Calu3 (cell line): ENCODE measurements around the gene TMEM169. TPM values are rescaled to one million over a fixed set of nuclear protein-coding genes. Genes with fewer than 3 reads are reported as not detected.

Experiments used
- BruUV-seq: library from RNA; stranded (reverse); fragments of 400-500 nt; replicated peaks from 2 replicates; lab custom pipeline; 2021; lab: Mats Ljungman, UMichigan
- CTCF ChIA-PET: fragments of 300-600 bp; sonication (Branson Sonifier 250); formaldehyde crosslinking; loops from one replicate; lab custom pipeline; 2022; ENCODE audit warnings: antibody characterized with exemption; lab: Charles Lee
- DNase-seq: peaks from one replicate; pipeline ENCODE4 v3.0.0; 2022
- H3K27ac Mint-ChIP-seq: one replicate; pipeline ENCODE4 v1.8.0; 2022; ENCODE audit warnings: mixed read lengths; ENCODE audit not compliant: unreplicated experiment
- H3K27me3 Mint-ChIP-seq: one replicate; pipeline ENCODE4 v1.8.0; 2022; ENCODE audit warnings: mixed read lengths; ENCODE audit not compliant: unreplicated experiment
- H3K36me3 Mint-ChIP-seq: one replicate; pipeline ENCODE4 v1.8.0; 2022; ENCODE audit warnings: mild to moderate bottlenecking, moderate library complexity, mixed read lengths; ENCODE audit not compliant: insufficient read depth, unreplicated experiment
- H3K4me1 Mint-ChIP-seq: one replicate; pipeline ENCODE4 v1.8.0; 2022; ENCODE audit warnings: mild to moderate bottlenecking, low read depth, mixed read lengths; ENCODE audit not compliant: unreplicated experiment
- H3K4me3 Mint-ChIP-seq: one replicate; pipeline ENCODE4 v1.8.0; 2022; ENCODE audit warnings: mild to moderate bottlenecking, low read depth, moderate library complexity, mixed read lengths; ENCODE audit not compliant: unreplicated experiment
- H3K9me3 Mint-ChIP-seq: one replicate; pipeline ENCODE4 v1.8.0; 2022; ENCODE audit warnings: low read depth, mixed read lengths; ENCODE audit not compliant: unreplicated experiment
- CTCF ChIP-seq: fragments of 200-600 bp; IDR thresholded peaks from one replicate; pipeline ENCODE4 v1.8.0; 2022; ENCODE audit warnings: antibody characterized with exemption; ENCODE audit not compliant: unreplicated experiment
- intact Hi-C: fragments of 100-400 bp; cut with micrococcal nuclease; formaldehyde crosslinking; loops from one replicate; pipeline ENCODE4 v1.10.0; 2022; ENCODE audit not compliant: unreplicated experiment
- total RNA-seq: library from RNA; stranded (reverse); gene quantifications from 2 replicates; pipeline ENCODE4 v1.2.3, GENCODE V29; 2022

TMEM169 gene
- total RNA-seq, 1 experiment from 2014 or later, result 9.0 TPM

GRCh38 chr2:216114382-216114713 lies 32.6 kb downstream of the TMEM169 start:
- H3K27me3 Mint-ChIP-seq, result no peaks in the 10 kb centered on the region
- CTCF ChIA-PET, result interaction anchor here (0.9 to 1.1 kb wide), 5 partner anchors 31 to 57 kb away, joined by 3 to 8 read pairs (median 4); partner anchors contain the start of genes PECR and TMEM169
- H3K4me3 Mint-ChIP-seq, result peak overlapping the region; percentile 84
- peaks cover 95% of the 10 kb centered on the region for H3K36me3 Mint-ChIP-seq
- intact Hi-C loops, result loop anchor here (2.0 kb wide), 2 partner anchors 34 to 58 kb away; partner anchors contain the start of genes PECR and TMEM169
- no peaks in the 10 kb centered on the region for H3K9me3 Mint-ChIP-seq
- peak overlapping the region; percentile 99 for H3K27ac Mint-ChIP-seq
- H3K4me1 Mint-ChIP-seq, result peaks cover 50% of the 10 kb centered on the region
- DNase-seq, result no peak
- no TSS peak for BruUV-seq
- no peak for TF ChIP-seq CTCF

GRCh38 chr2:216114714-216115531 lies 33.2 kb downstream of the TMEM169 start:
- BruUV-seq, result no TSS peak
- H3K4me1 Mint-ChIP-seq, result peaks cover 50% of the 10 kb centered on the region
- H3K4me3 Mint-ChIP-seq, result peak overlapping the region; percentile 84
- CTCF ChIA-PET, result interaction anchor here (0.9 to 1.1 kb wide), 5 partner anchors 32 to 58 kb away, joined by 3 to 8 read pairs (median 4); partner anchors contain the start of genes PECR and TMEM169
- intact Hi-C loops, result loop anchor here (2.0 kb wide), 2 partner anchors 34 to 58 kb away; partner anchors contain the start of genes PECR and TMEM169
- no peaks in the 10 kb centered on the region for H3K27me3 Mint-ChIP-seq
- peak overlapping the region; percentile 99 for H3K27ac Mint-ChIP-seq
- H3K9me3 Mint-ChIP-seq, result no peaks in the 10 kb centered on the region
- peak; percentile 87 for TF ChIP-seq CTCF
- peak; percentile 97 for DNase-seq
- H3K36me3 Mint-ChIP-seq, result peaks cover 94% of the 10 kb centered on the region

DNA sequence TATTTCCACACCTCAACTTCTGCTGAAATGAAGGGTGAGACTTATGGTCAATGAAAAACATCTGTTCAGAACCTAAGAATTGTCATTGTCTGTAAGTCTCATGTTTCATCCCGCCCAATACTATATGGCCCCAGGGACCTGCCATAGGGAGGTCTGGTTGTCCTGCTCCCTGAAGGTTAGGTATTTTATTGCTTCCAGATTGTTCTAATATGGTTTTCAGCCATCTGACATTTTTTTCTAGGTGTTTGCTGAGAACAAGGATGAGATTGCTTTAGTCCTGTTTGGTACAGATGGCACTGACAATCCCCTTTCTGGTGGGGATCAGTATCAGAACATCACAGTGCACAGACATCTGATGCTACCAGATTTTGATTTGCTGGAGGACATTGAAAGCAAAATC lies 34.7 kb downstream of the TMEM169 start:
- H3K27me3 Mint-ChIP-seq, result no peaks in the 10 kb centered on the region
- H3K36me3 Mint-ChIP-seq, result peaks cover 91% of the 10 kb centered on the region
- peaks cover 49% of the 10 kb centered on the region for H3K4me1 Mint-ChIP-seq
- TF ChIP-seq CTCF, result no peak
- peak overlapping the region; percentile 69 for H3K27ac Mint-ChIP-seq
- no peak for DNase-seq
- no TSS peak for BruUV-seq
- no peaks in the 10 kb centered on the region for H3K9me3 Mint-ChIP-seq
- intact Hi-C loops, result no loop called here
- no peak overlapping the region for H3K4me3 Mint-ChIP-seq
- CTCF ChIA-PET, result no interaction called here

DNA sequence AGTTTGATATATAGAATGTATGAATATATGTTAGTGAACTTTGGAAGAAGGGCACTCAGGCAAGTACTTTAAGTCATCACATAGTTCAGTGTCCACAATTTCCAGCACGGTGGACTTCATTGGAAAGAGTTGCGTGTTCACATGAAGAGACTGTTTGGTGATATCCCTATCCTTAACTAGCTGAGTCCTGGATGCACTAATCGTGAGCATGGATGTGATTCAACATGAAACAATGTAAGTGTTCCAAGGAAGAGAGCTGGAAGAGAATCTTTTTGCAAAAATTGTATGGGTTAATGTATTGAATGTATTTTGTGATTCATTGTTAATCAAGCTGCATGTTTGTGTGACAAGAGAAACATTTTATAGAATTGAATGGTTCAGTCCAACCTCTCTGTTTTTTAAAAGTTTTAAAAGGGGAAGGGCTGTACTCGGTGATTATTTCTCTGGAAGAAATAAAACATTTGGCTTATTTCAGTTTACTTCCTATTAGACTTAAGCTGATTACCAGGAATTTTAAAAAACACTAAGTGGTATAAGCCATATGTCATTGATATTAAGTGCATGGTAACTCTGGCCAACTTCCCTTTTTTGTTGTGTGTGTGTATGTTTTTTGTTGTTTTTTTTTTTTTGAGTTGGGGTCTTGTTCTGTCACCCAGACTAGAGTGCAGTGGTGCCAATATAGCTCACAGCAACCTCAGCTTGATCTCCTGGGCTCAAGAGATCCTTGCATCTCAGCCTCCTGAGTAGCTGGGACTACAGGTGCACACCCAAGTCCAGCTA lies 36.0 kb downstream of the TMEM169 start:
- no peaks in the 10 kb centered on the region for H3K27me3 Mint-ChIP-seq
- intact Hi-C loops, result no loop called here
- no peak overlapping the region for H3K27ac Mint-ChIP-seq
- no TSS peak for BruUV-seq
- peaks cover 93% of the 10 kb centered on the region for H3K36me3 Mint-ChIP-seq
- DNase-seq, result no peak
- no peak for TF ChIP-seq CTCF
- H3K9me3 Mint-ChIP-seq, result no peaks in the 10 kb centered on the region
- H3K4me3 Mint-ChIP-seq, result no peak overlapping the region
- H3K4me1 Mint-ChIP-seq, result peaks cover 42% of the 10 kb centered on the region
- CTCF ChIA-PET, result interaction anchor here (0.9 kb wide), 1 partner anchor 60 kb away, joined by 3 read pairs; no protein-coding TSS in a partner anchor
